ENCODE measurements around the gene MYO1E. TPM values are rescaled to one million over a fixed set of nuclear protein-coding genes. Genes with fewer than 3 reads are reported as not detected.

Gene MYO1E
- total RNA-seq, 2 experiments from 2014 or later = 20.3 to 22.7 TPM

DNA sequence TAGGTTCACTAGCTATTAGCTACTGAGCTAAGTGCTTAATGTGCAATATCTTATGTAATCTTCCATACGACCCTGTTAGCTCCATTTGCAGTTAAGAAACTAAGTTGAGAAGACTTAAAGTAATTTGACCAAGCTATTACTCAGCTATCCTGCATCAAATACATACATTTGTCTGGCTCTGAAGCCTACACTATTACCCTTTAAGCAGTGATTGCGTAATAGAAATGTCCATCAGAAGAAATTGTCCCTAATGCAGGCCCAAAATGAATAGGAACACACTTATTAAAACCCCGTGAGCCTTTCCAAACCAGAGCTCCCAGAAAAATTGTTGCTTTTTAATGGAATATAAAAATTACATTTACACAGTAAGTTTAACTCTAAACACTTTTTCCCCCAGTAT lies 5.3 kb upstream of the MYO1E start:
- DNase-seq (no peak), ATAC-seq (no peak)
- TF ChIP-seq, protein P1, sequence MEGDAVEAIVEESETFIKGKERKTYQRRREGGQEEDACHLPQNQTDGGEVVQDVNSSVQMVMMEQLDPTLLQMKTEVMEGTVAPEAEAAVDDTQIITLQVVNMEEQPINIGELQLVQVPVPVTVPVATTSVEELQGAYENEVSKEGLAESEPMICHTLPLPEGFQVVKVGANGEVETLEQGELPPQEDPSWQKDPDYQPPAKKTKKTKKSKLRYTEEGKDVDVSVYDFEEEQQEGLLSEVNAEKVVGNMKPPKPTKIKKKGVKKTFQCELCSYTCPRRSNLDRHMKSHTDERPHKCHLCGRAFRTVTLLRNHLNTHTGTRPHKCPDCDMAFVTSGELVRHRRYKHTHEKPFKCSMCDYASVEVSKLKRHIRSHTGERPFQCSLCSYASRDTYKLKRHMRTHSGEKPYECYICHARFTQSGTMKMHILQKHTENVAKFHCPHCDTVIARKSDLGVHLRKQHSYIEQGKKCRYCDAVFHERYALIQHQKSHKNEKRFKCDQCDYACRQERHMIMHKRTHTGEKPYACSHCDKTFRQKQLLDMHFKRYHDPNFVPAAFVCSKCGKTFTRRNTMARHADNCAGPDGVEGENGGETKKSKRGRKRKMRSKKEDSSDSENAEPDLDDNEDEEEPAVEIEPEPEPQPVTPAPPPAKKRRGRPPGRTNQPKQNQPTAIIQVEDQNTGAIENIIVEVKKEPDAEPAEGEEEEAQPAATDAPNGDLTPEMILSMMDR (IDR thresholded peaks at IDR 0.05) = no peak
- Mint-ChIP-seq H3K4me3 (no peak overlapping the region), H3K27me3 (peaks cover 21% of the 10 kb centered on the region), H3K4me1 (ENCODE audit: low read depth) (peaks cover 3% of the 10 kb centered on the region), H3K36me3 (ENCODE audit: low read depth) (no peaks in the 10 kb centered on the region), H3K9me3 (no peaks in the 10 kb centered on the region), H3K27ac (no peak overlapping the region)
- intact Hi-C loops (cut with micrococcal nuclease) = no loop called here
- CTCF ChIA-PET = interaction anchor here (1.6 kb wide), 1 partner anchor 116 kb away, joined by 4 read pairs; no protein-coding TSS in a partner anchor
- POLR2A ChIA-PET = no interaction called here

DNA sequence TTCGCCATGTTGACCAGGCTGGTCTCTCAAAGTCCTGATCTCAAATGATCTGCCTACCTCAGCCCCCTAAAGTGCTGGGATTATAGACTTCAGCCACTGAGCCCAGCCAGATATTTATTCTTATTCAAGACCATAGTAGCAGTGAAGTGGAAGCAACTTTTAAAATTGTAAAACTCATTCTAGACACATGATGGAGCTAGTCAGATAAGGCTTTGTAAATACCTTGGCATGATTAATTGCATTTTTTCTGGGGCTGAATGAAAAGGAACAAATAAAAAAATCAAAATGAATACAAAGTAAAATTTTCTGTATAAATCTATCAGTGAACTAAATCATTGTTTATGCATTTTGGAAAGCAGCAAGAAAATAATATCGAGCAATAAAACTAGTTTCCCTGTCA lies 4.1 kb upstream of the MYO1E start:
- intact Hi-C loops (cut with micrococcal nuclease) = no loop called here
- CTCF ChIA-PET = no interaction called here
- DNase-seq (no peak), ATAC-seq (no peak)
- Mint-ChIP-seq H3K4me1 (ENCODE audit: low read depth) (peaks cover 6% of the 10 kb centered on the region), H3K27me3 (peaks cover 27% of the 10 kb centered on the region), H3K9me3 (no peaks in the 10 kb centered on the region), H3K27ac (no peak overlapping the region), H3K36me3 (ENCODE audit: low read depth) (no peaks in the 10 kb centered on the region), H3K4me3 (no peak overlapping the region)
- TF ChIP-seq, protein P1 (IDR thresholded peaks at IDR 0.05) = no peak
- POLR2A ChIA-PET = no interaction called here

DNA sequence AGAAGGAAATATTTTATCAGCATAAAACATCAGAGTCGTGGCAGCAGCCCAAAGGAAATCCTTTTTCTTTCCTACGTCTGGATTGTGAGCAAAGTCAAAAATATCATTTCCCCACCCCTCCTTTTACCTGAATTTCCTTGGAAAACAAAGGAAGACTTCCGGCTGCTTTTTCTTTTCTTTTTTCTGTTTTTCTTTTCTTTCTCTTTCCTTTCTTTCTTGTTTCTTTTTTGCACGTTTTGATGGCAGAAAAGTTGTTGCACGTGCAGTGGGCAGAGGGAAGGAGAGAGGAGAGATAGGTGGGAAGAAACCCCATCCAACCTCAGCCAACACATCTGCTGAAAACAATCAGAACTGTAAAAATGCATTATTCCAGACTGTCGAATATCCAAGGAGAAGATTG lies 544 bp upstream of the MYO1E start:
- H3K27ac Mint-ChIP-seq = no peak overlapping the region
- intact Hi-C loops (cut with micrococcal nuclease) = no loop called here

DNA sequence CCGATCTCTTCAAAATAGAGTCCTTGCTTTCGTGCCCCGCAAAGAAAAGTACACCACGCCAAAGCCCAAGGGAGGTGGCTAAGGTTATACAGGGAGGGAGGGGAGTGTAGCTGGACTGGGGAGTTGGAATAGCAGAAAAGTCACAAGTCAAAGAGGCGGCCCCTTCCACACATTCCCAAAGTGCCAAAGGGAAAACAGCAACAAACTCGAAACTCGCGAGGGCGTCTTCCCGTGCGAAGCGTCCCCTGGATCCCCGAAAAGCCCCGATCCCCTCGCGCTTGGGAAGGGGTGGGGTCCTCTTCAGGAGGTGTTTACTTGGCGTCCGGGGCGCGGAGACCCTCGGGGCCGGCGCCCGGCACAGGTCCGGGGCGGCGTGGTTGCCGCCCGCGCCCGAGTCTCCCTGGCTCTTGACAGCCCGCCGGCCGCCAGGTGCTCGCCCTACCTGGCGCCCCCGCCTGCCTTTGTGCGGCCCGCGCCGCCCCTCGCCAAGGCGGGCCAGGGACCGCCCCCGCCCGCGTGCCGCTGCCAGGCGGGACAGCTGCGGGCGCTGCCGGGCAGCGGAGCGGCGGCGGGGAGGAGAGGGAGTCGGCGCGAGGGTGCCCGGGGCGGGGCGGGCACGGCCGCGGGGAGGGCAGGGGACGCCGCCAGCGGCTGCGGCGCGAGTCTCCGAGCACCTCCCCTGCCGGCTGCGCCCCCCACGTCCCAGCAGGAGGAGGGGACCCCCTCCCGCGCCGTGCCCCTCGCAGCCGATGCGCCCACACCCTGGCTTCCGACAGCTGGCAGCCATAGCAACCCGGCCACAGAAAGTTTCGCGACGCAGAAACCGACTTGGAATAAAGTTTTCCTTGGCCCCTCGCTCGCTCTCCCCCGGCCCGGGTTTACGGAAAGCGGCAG lies 966 bp downstream of the MYO1E start:
- CTCF ChIA-PET = interaction anchor here (1.2 kb wide), 1 partner anchor 153 kb away, joined by 3 read pairs; no protein-coding TSS in a partner anchor
- peak; percentile 68 for ATAC-seq
- no peaks in the 10 kb centered on the region for H3K9me3 Mint-ChIP-seq
- H3K36me3 Mint-ChIP-seq (ENCODE audit: low read depth) = peaks cover 1% of the 10 kb centered on the region
- intact Hi-C loops (cut with micrococcal nuclease) = no loop called here
- H3K4me1 Mint-ChIP-seq (ENCODE audit: low read depth) = peaks cover 12% of the 10 kb centered on the region
- POLR2A ChIA-PET = no interaction called here
- H3K4me3 Mint-ChIP-seq = peak overlapping the region; percentile 82
- H3K27me3 Mint-ChIP-seq = peaks cover 52% of the 10 kb centered on the region
- H3K27ac Mint-ChIP-seq = peak overlapping the region; percentile 59
- TF ChIP-seq, protein P1 (IDR thresholded peaks at IDR 0.05) = no peak
- DNase-seq = peak; percentile 30

More for the DNA sequence above, 544 bp upstream of the MYO1E start:
- POLR2A ChIA-PET = no interaction called here
- peaks cover 12% of the 10 kb centered on the region for H3K4me1 Mint-ChIP-seq (ENCODE audit: low read depth)
- no peak for ATAC-seq
- CTCF ChIA-PET = interaction anchor here (1.2 kb wide), 1 partner anchor 151 kb away, joined by 3 read pairs; no protein-coding TSS in a partner anchor
- peaks cover 50% of the 10 kb centered on the region for H3K27me3 Mint-ChIP-seq
- H3K9me3 Mint-ChIP-seq = no peaks in the 10 kb centered on the region
- no peak for DNase-seq
- TF ChIP-seq, protein P1 (IDR thresholded peaks at IDR 0.05) = no peak
- peak overlapping the region; percentile 82 for H3K4me3 Mint-ChIP-seq
- peaks cover 1% of the 10 kb centered on the region for H3K36me3 Mint-ChIP-seq (ENCODE audit: low read depth)

DNA sequence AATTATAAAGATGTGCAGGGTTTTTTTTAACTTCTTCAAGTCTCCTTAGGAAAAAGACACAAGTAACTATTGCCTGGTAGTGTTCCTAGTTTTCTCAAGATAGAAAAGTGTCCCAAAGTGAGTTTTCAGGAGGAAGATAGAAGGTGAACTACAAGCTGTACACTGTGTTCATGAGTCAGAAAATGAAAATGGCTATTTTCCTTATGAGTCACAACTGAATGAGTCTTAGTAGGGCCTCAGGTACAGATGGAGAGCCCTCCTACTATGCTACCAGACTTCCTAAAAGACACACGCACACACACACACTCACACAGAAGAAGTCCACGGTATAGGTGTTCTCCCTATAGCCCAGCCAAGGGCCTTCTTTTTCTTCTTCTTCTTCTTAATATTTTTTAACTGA lies 3.1 kb downstream of the MYO1E start:
- Mint-ChIP-seq H3K9me3 (no peaks in the 10 kb centered on the region), H3K27ac (no peak overlapping the region), H3K4me3 (no peak overlapping the region), H3K36me3 (ENCODE audit: low read depth) (peaks cover 1% of the 10 kb centered on the region), H3K4me1 (ENCODE audit: low read depth) (peaks cover 12% of the 10 kb centered on the region), H3K27me3 (peaks cover 48% of the 10 kb centered on the region)
- ATAC-seq (no peak), DNase-seq (no peak)
- POLR2A ChIA-PET = no interaction called here
- TF ChIP-seq, protein P1 (IDR thresholded peaks at IDR 0.05) = no peak
- CTCF ChIA-PET = no interaction called here
- intact Hi-C loops (cut with micrococcal nuclease) = no loop called here

Measured in activated CD8-positive, alpha-beta T cell treated with anti-CD3 and anti-CD28 coated beads for 36 hours (primary cell).